Keratinocyte (primary cell): ENCODE data around the gene VSTM1. TPM values are rescaled to one million over a fixed set of nuclear protein-coding genes. Genes with fewer than 3 reads are reported as not detected.

Experiments
- DNase-seq: peaks from one replicate; pipeline ENCODE4 v3.0.0-alpha.2; 2011; ENCODE audit warnings: low read depth, missing footprints, low spot score
- FAIRE-seq: peaks from 2 replicates; lab custom pipeline; 2011; peaks lifted over from hg19 to GRCh38; lab: Jason Lieb, UNC
- H2AFZ ChIP-seq: 2 replicates; pipeline ENCODE4 v1.6.0; 2012; ENCODE audit warnings: low read length, control low read depth, inconsistent platforms; ENCODE audit not compliant: control insufficient read depth
- H3K27ac ChIP-seq: 2 replicates; pipeline ENCODE4 v1.5.1; 2011; ENCODE audit warnings: low read length; ENCODE audit not compliant: control insufficient read depth, insufficient read depth
- H3K27me3 ChIP-seq: 3 replicates; pipeline ENCODE4 v1.6.0; 2011; ENCODE audit warnings: low read length; ENCODE audit not compliant: control insufficient read depth, insufficient read depth; ENCODE audit errors: extremely low read depth
- H3K36me3 ChIP-seq, 2 experiments: 2 replicates in 1 of 2; 3 replicates in 1 of 2; pipeline ENCODE4 v1.5.1; 2011; ENCODE audit warnings: low read length in 2 of 2, mild to moderate bottlenecking in 1 of 2; ENCODE audit not compliant: control insufficient read depth in 2 of 2, insufficient read depth in 2 of 2; ENCODE audit errors: extremely low read depth in 1 of 2
- H3K4me1 ChIP-seq: 3 replicates; pipeline ENCODE4 v1.5.1; 2011; ENCODE audit warnings: low read length; ENCODE audit not compliant: control insufficient read depth, insufficient read depth; ENCODE audit errors: extremely low read depth
- H3K4me2 ChIP-seq: 3 replicates; pipeline ENCODE4 v1.6.0; 2011; ENCODE audit warnings: low read depth, low read length; ENCODE audit not compliant: control insufficient read depth, insufficient read depth; ENCODE audit errors: extremely low read depth
- H3K4me3 ChIP-seq, 3 experiments: fragments of 200-600 bp in 1 of 3; sonication (generic) in 1 of 3; 2 replicates in 2 of 3; 3 replicates in 1 of 3; pipeline ENCODE4 v1.5.1; 2011 to 2016; ENCODE audit warnings: low read length in 3 of 3, mild to moderate bottlenecking in 3 of 3, control low read depth in 2 of 3, inconsistent platforms in 1 of 3, low read depth in 1 of 3, mixed read lengths in 1 of 3, mixed run types in 1 of 3, moderate library complexity in 1 of 3; ENCODE audit not compliant: control insufficient read depth in 2 of 3, insufficient read depth in 2 of 3; ENCODE audit errors: extremely low read depth in 1 of 3
- H3K79me2 ChIP-seq: 2 replicates; pipeline ENCODE4 v1.6.0; 2012; ENCODE audit warnings: low read length; ENCODE audit not compliant: control insufficient read depth, insufficient read depth
- H3K9ac ChIP-seq: 3 replicates; pipeline ENCODE4 v1.6.0; 2011; ENCODE audit warnings: low read length; ENCODE audit not compliant: control insufficient read depth, insufficient read depth; ENCODE audit errors: extremely low read depth
- H3K9me1 ChIP-seq: 3 replicates; pipeline ENCODE4 v1.6.0; 2011; ENCODE audit warnings: low read length; ENCODE audit not compliant: control insufficient read depth, insufficient read depth; ENCODE audit errors: extremely low read depth
- H3K9me3 ChIP-seq: 2 replicates; pipeline ENCODE4 v1.5.1; 2012; ENCODE audit warnings: low read depth, low read length; ENCODE audit not compliant: control insufficient read depth
- H4K20me1 ChIP-seq: 3 replicates; pipeline ENCODE4 v1.6.0; 2011; ENCODE audit warnings: low read length; ENCODE audit not compliant: control insufficient read depth, insufficient read depth; ENCODE audit errors: extremely low read depth
- EZH2 ChIP-seq: IDR thresholded peaks from one replicate; pipeline ENCODE4 v1.6.1; 2012; ENCODE audit warnings: inconsistent platforms, mild to moderate bottlenecking, low read length, moderate library complexity
- dilution Hi-C: fragments of 300-500 bp; cut with MboI; formaldehyde crosslinking; loops from one replicate; pipeline ENCODE4 v1.7.0; 2020; ENCODE audit warnings: low sequenced_read_pairs; ENCODE audit not compliant: extremely low pct_ligation_motif_present
- polyA plus RNA-seq, 5 experiments: library from polyadenylated mRNA; depleted of rRNA in 3 of 5; stranded (reverse) in 3 of 5; stranded (forward) in 1 of 5; unstranded in 1 of 5; fragments of >200 nt; gene quantifications; 1 replicate in 1 of 5; 2 replicates in 3 of 5; 3 replicates in 1 of 5; pipeline versions ENCODE4 v1.2.1 to v1.2.3, GENCODE V29; 2011 to 2012; ENCODE audit warnings: missing spikeins in 2 of 5, low read depth in 1 of 5, low replicate concordance in 1 of 5
- TF ChIP-seq, protein P1 (sequence below), 3 experiments: IDR thresholded peaks in 1 of 3; conservative IDR thresholded peaks in 1 of 3; optimal IDR thresholded peaks in 1 of 3; 2 replicates in 2 of 3; 3 replicates in 1 of 3; pipeline versions ENCODE3 to v1.5.1; 2011; ENCODE audit warnings: low read length in 3 of 3, mild to moderate bottlenecking in 3 of 3, moderate library complexity in 2 of 3, control low read depth in 1 of 3, inconsistent platforms in 1 of 3; ENCODE audit not compliant: insufficient read depth in 2 of 3; ENCODE audit errors: extremely low read depth in 1 of 3

Gene VSTM1
- polyA plus RNA-seq, 1 donor (not counting 4 experiments of a cell fraction or from before 2014, with no cell fraction given): not detected

DNA sequence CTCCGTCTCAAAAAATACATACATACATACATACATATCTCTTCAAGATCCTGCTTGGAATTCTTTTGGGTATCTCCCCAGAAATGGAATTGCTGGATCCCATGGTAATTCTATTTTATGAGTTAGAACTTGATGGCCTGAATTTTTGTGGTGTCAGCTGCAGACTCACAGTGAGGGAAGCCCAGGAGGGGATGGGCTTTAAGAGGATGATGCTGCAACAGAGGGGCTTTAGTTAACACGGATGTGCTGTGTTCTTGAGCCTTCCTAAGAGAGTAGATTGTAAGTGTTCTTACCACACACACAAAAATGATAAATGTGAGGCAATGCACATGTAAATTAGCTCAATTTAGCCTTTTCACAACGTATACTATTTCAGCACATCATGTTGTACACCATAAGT lies 40.5 kb downstream of the VSTM1 start:
- H3K4me2 ChIP-seq: no peak overlapping the region
- TF ChIP-seq EZH2: no peak
- TF ChIP-seq, protein P1, sequence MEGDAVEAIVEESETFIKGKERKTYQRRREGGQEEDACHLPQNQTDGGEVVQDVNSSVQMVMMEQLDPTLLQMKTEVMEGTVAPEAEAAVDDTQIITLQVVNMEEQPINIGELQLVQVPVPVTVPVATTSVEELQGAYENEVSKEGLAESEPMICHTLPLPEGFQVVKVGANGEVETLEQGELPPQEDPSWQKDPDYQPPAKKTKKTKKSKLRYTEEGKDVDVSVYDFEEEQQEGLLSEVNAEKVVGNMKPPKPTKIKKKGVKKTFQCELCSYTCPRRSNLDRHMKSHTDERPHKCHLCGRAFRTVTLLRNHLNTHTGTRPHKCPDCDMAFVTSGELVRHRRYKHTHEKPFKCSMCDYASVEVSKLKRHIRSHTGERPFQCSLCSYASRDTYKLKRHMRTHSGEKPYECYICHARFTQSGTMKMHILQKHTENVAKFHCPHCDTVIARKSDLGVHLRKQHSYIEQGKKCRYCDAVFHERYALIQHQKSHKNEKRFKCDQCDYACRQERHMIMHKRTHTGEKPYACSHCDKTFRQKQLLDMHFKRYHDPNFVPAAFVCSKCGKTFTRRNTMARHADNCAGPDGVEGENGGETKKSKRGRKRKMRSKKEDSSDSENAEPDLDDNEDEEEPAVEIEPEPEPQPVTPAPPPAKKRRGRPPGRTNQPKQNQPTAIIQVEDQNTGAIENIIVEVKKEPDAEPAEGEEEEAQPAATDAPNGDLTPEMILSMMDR (optimal IDR thresholded peaks at IDR 0.05 in 1 of 3, IDR thresholded peaks at IDR 0.05 in 1 of 3, conservative IDR thresholded peaks at IDR 0.05 in 1 of 3; ENCODE audit: extremely low read depth in 1 of 3, insufficient read depth in 2 of 3, low read length in 3 of 3): no peak
- H3K36me3 ChIP-seq: no peaks in the 10 kb centered on the region
- no peaks in the 10 kb centered on the region for H4K20me1 ChIP-seq
- FAIRE-seq: no peak
- no peak overlapping the region for H3K4me3 ChIP-seq
- DNase-seq: no peak
- dilution Hi-C loops: no loop called here
- H3K4me1 ChIP-seq: no peaks in the 10 kb centered on the region
- H2AFZ ChIP-seq: no peak overlapping the region
- no peaks in the 10 kb centered on the region for H3K79me2 ChIP-seq
- no peaks in the 10 kb centered on the region for H3K9me1 ChIP-seq
- H3K9me3 ChIP-seq: no peaks in the 10 kb centered on the region
- H3K27me3 ChIP-seq: no peaks in the 10 kb centered on the region
- H3K27ac ChIP-seq: no peak overlapping the region
- H3K9ac ChIP-seq: no peak overlapping the region

DNA sequence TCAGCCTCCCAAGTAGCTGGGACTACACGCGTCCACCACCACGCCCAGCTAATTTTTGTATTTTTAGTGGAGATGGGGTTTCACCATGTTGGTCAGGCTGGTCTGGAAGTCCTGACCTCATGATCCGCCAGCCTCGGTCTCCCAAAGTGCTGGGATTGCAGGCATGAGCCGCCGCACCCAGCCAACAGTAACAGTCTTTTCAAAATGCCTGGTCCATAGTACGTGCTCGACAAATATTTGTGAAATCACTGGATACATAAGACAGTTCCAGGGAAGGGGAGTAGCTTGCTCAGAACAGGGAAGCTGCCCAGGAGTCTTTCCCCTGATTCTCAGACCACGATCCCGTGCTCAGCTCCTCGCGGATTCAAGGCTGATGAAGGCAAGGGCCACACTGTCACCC lies 41.8 kb downstream of the VSTM1 start:
- H4K20me1 ChIP-seq: no peaks in the 10 kb centered on the region
- H3K36me3 ChIP-seq: no peaks in the 10 kb centered on the region
- no peak overlapping the region for H2AFZ ChIP-seq
- H3K9ac ChIP-seq: no peak overlapping the region
- no peaks in the 10 kb centered on the region for H3K27me3 ChIP-seq
- H3K27ac ChIP-seq: no peak overlapping the region
- DNase-seq (no peak), FAIRE-seq (no peak)
- no peaks in the 10 kb centered on the region for H3K79me2 ChIP-seq
- no peak overlapping the region for H3K4me3 ChIP-seq
- dilution Hi-C loops: no loop called here
- H3K9me3 ChIP-seq: no peaks in the 10 kb centered on the region
- no peak overlapping the region for H3K4me2 ChIP-seq
- TF ChIP-seq, protein P1 (optimal IDR thresholded peaks at IDR 0.05 in 1 of 3, IDR thresholded peaks at IDR 0.05 in 1 of 3, conservative IDR thresholded peaks at IDR 0.05 in 1 of 3; ENCODE audit: extremely low read depth in 1 of 3, insufficient read depth in 2 of 3, low read length in 3 of 3): no peak
- no peak for TF ChIP-seq EZH2
- no peaks in the 10 kb centered on the region for H3K4me1 ChIP-seq
- H3K9me1 ChIP-seq: no peaks in the 10 kb centered on the region
